HepG2 (cell line): ENCODE data around the gene SEMA4C. TPM values are rescaled to one million over a fixed set of nuclear protein-coding genes. Genes with fewer than 3 reads are reported as not detected.

Source experiments
- ASH2L ChIP-seq: fragments of 300-600, 200-600 bp; sonication (generic); IDR thresholded peaks from 2 replicates; pipeline ENCODE4 v1.7.0; 2017; ENCODE audit warnings: low read depth, mild to moderate bottlenecking, moderate library complexity, mixed read lengths, low read length; ENCODE audit not compliant: insufficient read length
- DRAP1 ChIP-seq: IDR thresholded peaks from 2 replicates; pipeline ENCODE4 v1.6.1; 2016; ENCODE audit warnings: missing genetic modification reagents, missing compliant biosample characterization
- HNF4G ChIP-seq, 2 experiments: sonication (generic) in 1 of 2; formaldehyde crosslinking in 1 of 2; IDR thresholded peaks; 2 replicates each; pipeline versions ENCODE4 v1.4.0 to v1.6.1; 2011 to 2020; ENCODE audit warnings: borderline replicate concordance in 2 of 2, low read depth in 2 of 2, mild to moderate bottlenecking in 2 of 2, low read length in 1 of 2, missing genetic modification reagents in 1 of 2, moderate library complexity in 1 of 2
- HNRNPH1 ChIP-seq: fragments of 200-400 bp; formaldehyde crosslinking; optimal IDR thresholded peaks from 2 replicates; pipeline ENCODE3; 2017; ENCODE audit warnings: mild to moderate bottlenecking, low read depth, low read length
- MED1 ChIP-seq: sonication (generic); formaldehyde crosslinking; IDR thresholded peaks from 2 replicates; pipeline ENCODE4 v1.4.0; 2020; ENCODE audit warnings: missing genetic modification reagents
- PAF1 ChIP-seq: IDR thresholded peaks from 2 replicates; pipeline ENCODE4 v1.6.1; 2016; ENCODE audit warnings: missing genetic modification reagents, missing compliant biosample characterization
- SMAD3 ChIP-seq: sonication (generic); formaldehyde crosslinking; IDR thresholded peaks from 2 replicates; pipeline ENCODE4 v1.4.0; 2020; ENCODE audit warnings: missing genetic modification reagents
- ZNF34 ChIP-seq: sonication (generic); formaldehyde crosslinking; IDR thresholded peaks from 2 replicates; pipeline ENCODE4 v1.4.0; 2020; ENCODE audit warnings: mild to moderate bottlenecking, missing genetic modification reagents, borderline replicate concordance
- ZNF510 ChIP-seq: sonication (generic); formaldehyde crosslinking; IDR thresholded peaks from 2 replicates; pipeline ENCODE4 v1.4.0; 2020; ENCODE audit warnings: low read depth, mild to moderate bottlenecking, missing genetic modification reagents
- ZNF691 ChIP-seq: sonication (generic); formaldehyde crosslinking; IDR thresholded peaks from 2 replicates; pipeline ENCODE4 v1.4.0; 2020; ENCODE audit warnings: missing genetic modification reagents, low read depth, mild to moderate bottlenecking, borderline replicate concordance
- ZNF800 ChIP-seq: sonication (generic); formaldehyde crosslinking; IDR thresholded peaks from 2 replicates; pipeline ENCODE4 v1.4.0; 2020; ENCODE audit warnings: missing genetic modification reagents
- ZSCAN20 ChIP-seq: sonication (generic); formaldehyde crosslinking; IDR thresholded peaks from 2 replicates; pipeline ENCODE4 v1.4.0; 2020; ENCODE audit warnings: missing genetic modification reagents, mild to moderate bottlenecking, borderline replicate concordance
- polyA plus RNA-seq, 8 experiments: library from polyadenylated mRNA; depleted of rRNA in 3 of 8; stranded (reverse) in 7 of 8; unstranded in 1 of 8; fragments of >200 nt; fragmentation: Illumina TruSeq in 4 of 8; extraction: Trizol in 4 of 8; gene quantifications; 2 replicates each; pipeline versions ENCODE4 v1.2.1 to v1.2.3, GENCODE V29; 2011 to 2016; ENCODE audit warnings: low read depth in 4 of 8, missing spikeins in 1 of 8, mixed read lengths in 1 of 8; ENCODE audit not compliant: insufficient read depth in 1 of 8
- total RNA-seq, 5 experiments: library from RNA; depleted of rRNA; stranded (reverse); fragments of >200 nt; fragmentation: Illumina TruSeq; extraction: Trizol; gene quantifications; 2 replicates each; pipeline ENCODE4 v1.2.3, GENCODE V29; 2016; ENCODE audit warnings: low read depth in 1 of 5

SEMA4C gene
- total and polyA plus RNA-seq, 2 of the 13 experiments (the other 11 are each of a cell fraction or from before 2014, with no cell fraction given), result 25.9 to 46.6 TPM

- TF ChIP-seq ASH2L, result no peak
- TF ChIP-seq ZNF800, result peak; percentile 11; the same call in 1 of the 2 replicates
- TF ChIP-seq MED1, result 0 out of 2 replicates have a peak, but pooled peaks have one; percentile 30
- no peak for TF ChIP-seq HNRNPH1
- peak; percentile 52 for TF ChIP-seq DRAP1 (CRISPR knock-in tag)
- TF ChIP-seq ZSCAN20 (CRISPR knock-in tag), result 0 out of 2 replicates have a peak, but pooled peaks have one; percentile 66
- TF ChIP-seq SMAD3 (CRISPR knock-in tag), result no peak
- no peak for TF ChIP-seq ZNF691 (CRISPR knock-in tag)
- TF ChIP-seq ZNF34 (CRISPR knock-in tag), result 0 out of 2 replicates have a peak, but pooled peaks have one; percentile 23
- no peak for TF ChIP-seq PAF1
- TF ChIP-seq ZNF510 (CRISPR knock-in tag), result no peak
- TF ChIP-seq HNF4G (IDR thresholded peaks at IDR 0.05; ENCODE audit: borderline replicate concordance, low read depth, low read length), result no peak
- peak; percentile 18; the same call in 1 of the 2 replicates for TF ChIP-seq HNF4G (CRISPR knock-in tag; IDR thresholded peaks at IDR 0.05; ENCODE audit: borderline replicate concordance, low read depth)
- TF ChIP-seq, all 625 proteins: peak for 149
Observed at GRCh38 chr2:96869822-96870625, at the start of gene SEMA4C (continued).
